Epidermal melanocyte (primary cell): ENCODE results near the gene KCNK5.

Experiments used
- DNase-seq: peaks from one replicate; pipeline ENCODE4 v3.0.0; 2011; ENCODE audit warnings: low spot score; ENCODE audit not compliant: insufficient read length

The KCNK5 gene

DNA sequence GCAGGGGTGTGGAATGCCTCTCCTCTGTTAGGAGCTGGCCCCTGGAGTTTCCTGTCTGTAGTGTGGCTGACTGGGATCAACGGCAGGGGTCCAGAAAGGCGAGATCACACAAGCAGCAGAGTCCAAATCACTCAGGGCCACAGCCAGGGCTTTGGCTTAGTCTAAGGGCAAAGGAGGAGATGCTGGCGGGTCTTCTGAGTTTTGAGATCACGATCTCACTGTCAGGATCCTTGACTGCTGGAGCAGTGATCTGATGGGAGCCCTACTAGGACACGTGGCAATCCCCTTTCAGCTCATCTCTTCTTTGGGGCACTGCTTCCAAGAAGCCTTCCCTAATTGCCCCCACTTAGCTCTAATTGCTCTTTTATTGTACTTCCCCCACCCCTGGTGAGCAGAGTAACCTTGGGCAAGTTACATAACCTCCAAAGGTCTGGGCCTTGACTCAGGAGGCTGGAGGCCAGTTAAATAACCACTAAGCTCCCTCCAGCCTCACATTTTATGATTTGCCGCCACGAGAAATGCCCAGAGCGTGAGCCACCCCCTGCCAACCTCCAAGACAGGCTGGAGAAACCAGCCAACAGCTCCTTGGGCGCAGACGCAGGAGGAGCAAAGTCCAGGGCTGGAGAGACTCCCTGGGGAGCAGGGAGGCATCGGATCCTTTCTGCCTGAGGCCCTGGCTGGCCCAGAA lies 12.0 kb downstream of the KCNK5 start:
- DNase-seq: no peak

DNA sequence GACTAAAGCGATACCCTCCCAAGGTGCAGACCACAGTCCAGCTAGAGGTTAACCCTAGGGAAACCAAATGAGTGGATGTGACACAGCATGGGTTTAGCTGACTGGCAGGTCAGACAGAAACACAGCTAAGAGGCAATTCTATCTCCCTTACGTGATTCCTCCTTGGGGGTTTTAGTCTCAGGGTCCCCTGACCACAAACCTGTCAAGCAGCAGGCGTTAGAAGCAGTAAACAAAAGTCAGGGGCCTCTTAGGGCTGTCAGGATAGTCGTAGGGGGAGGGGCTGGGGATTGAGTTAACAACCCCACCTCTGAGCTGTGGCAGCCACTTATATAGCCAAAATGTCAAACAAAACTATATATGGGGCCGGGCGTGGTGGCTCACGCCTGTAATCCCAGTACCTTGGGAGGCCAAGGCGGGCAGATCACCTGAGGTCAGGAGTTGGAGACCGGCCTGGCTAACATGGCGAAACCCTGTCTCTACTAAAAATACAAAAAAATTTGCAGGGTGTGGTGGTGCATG lies 13.6 kb downstream of the KCNK5 start:
- no peak for DNase-seq

DNA sequence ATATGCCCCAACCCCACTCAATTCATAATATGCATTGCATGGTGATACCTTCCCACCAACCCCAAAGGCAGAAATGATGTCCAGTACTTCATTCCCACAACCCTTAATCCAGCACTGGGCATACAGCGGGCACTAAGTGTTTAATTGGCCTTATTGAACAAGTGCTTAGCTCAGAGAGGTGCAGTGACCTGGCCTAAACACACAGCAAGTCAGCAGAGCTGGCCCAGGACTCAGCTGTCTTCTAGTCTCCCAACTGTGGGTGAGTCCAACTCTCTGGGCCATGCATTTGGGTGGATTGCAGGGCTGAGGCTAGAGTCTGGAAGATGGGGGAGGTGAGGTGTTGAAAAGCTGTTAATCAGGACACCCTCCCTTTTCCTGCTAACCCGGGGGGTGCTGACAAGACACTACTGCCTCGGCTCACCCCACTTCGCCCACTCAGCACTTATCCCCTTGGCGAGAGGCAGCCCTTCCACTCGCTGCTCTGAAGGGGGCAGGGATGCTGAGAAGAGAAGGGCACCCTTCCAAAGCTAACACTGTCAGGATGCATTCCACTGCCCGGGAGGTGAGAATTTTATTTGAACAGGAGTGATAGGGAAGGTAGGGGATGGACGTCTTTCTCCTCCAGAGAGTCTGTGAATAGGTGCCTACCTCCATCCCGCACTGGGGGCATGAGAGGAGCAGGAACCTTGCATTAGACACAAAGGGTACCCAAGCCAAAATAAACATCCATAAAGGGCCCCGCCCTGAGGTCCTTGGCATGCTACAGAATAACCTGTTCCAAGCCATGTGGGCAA lies 14.2 kb downstream of the KCNK5 start:
- DNase-seq: no peak

DNA sequence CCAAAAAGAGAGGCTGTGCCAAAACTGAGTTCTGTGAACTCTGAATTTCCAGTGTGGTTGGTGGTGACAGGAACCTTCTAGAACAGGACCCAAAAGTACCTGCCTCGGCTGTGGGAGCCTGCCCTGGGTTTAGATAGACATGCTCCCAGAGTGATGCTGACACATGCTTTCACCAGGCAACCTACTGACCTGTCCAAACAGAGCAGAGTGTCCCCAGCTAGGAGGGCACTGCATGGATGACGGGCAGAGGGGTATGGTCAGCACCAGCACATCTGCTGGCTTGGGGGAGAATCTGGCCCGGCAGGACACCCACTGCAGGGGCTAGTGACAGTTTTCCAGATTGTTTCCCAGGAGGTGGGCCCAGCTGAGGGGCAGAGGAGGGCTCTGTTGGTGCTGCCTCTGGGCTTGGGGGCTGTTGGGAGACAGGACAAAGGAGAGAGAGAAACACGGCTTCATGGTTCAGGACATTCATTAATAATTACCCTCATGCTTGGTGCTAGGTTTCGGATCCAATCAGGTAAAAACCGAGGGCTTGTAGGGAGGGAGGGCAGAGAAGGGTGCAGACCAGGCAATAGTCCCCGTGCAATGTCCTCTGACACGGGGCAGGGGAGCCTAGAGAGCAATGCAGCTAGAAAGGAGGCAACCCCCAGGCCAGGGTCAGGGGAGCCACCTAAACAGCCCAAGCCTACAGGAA lies 15.0 kb downstream of the KCNK5 start:
- DNase-seq: no peak

DNA sequence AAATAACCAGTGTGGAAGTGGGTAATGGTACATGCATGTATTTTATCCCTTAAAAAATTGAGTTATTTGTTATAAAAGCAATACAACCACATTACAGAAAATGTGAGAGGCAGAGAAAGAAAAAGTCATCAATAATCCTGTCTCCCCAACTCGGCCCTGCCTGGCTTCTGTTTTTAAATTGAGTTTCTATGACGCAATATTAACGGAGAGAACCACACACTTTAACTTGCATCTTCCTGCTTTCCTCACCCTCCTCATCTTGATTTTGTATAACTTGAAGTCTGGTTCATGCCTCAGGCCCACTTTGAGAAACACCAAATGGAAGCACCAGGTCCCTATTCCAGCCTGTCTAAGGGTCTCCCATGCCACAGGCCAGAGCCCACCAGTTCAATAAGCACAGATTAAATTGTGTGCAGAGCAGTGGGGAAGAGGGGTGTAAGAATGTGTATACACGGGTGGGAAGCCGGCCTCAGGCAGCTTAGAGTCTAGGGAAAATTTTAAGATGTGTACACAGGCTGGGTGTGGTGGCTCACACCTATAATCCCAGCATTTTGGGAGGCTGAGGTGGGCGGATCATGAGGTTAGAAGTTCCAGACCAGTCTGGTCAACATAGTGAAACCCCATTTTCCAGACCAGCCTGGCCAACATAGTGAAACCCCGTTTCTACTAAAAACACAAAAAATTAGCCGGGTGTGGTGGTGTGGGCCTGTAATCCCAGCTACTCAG lies 15.9 kb downstream of the KCNK5 start:
- DNase-seq: no peak

DNA sequence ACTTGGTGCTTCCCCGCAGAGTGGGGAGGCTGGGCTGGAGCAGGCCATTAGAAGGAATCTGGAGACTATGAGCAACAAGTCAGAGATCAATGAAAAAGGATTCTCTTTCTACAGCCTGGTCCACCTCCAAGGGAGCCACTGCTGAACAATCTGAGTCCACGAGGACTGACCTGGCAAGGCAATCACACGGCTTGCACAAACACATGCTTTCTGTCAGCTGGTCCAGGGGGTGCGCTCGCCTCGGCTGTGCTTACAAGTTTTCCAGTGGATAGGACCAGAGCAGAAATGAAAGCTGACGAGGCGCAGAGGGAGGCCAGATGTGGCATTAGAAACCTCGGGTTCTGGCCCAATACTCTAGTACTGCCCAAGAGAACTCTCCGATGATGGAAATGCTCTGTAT lies 18.1 kb downstream of the KCNK5 start:
- no peak for DNase-seq

DNA sequence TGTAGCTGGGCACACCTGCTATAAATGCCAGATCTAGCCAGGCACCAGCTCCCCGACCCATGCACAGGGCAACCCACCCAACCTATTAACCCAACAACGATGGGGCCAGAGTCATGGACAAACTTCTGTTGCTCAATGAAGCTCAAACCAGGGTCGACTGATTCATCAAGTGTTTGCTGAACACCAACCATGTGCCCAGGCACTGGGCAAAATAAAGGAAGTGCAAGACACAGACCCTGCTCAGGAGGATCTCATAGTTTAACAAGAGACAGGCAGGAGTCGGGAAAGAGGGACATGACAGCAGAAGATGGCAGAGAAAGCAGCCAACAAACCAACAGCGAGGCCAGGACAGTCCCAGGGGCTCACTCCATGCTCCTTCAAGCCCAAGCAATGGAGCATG lies 18.8 kb downstream of the KCNK5 start:
- no peak for DNase-seq

DNA sequence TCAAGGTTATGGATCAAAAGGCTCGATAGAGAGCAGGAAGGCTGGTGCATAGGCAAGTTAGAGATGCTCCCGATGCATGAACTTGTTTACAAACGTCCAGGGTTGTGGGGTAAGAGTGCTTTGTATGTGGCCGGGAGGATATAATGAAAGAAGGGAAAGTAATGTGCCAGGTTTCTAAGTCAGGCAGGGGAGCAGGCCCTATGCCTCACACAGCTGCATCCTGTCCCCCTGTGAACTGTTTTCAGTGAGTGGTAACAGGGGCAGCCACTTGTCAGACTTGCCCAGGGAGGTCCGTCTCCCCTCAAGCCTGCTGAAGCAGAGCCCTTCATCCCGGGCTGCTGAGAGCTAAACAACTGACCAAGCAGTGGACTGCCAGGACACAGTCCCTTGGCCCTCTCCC lies 19.4 kb downstream of the KCNK5 start:
- DNase-seq: no peak

DNA sequence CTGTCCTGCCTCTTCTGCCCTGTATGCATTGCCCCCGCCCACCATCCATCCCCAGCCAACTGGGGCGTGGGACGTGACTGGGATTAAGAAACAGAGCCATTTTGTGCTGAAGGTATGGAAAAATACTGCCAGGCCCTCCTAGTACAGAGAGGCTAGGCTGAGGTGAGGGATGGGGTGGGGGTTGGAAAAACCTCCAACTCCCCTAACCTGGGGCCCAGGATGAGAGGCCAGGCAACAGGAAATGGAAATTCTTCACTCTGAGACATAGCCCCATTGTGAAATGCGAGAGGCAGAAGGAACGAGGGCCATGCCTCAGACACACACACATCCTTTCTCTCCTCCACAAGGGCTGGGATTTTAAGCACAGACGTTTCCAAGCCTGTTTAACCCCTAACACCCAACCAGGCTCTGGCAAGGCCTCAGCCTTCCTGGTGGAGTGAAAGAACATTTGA lies 19.9 kb downstream of the KCNK5 start:
- DNase-seq: no peak

DNA sequence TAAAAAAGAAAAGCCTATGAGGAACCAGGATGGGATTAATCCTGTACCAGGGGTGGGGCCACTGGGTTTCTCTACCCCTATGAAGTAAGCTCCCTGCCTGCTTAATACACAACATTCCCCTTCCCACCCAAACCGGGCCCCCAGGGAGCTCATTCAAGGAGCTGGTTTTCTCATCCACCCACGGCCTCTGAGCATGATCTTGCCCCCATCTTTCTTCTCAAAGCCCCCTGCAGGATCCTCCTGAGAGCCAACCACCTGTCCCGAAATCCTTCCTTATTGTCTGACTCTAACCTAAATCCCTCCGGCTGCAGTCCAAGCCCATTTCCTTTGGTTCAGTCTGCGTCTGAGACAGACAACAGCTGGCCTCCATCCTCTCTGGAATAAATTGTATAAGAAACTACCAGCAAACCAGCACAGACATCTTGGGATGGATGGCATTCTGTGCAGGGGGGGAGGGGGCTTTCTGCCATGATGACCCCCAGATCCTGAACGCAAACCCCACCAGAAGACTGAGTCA lies 21.0 kb downstream of the KCNK5 start:
- DNase-seq: no peak

DNA sequence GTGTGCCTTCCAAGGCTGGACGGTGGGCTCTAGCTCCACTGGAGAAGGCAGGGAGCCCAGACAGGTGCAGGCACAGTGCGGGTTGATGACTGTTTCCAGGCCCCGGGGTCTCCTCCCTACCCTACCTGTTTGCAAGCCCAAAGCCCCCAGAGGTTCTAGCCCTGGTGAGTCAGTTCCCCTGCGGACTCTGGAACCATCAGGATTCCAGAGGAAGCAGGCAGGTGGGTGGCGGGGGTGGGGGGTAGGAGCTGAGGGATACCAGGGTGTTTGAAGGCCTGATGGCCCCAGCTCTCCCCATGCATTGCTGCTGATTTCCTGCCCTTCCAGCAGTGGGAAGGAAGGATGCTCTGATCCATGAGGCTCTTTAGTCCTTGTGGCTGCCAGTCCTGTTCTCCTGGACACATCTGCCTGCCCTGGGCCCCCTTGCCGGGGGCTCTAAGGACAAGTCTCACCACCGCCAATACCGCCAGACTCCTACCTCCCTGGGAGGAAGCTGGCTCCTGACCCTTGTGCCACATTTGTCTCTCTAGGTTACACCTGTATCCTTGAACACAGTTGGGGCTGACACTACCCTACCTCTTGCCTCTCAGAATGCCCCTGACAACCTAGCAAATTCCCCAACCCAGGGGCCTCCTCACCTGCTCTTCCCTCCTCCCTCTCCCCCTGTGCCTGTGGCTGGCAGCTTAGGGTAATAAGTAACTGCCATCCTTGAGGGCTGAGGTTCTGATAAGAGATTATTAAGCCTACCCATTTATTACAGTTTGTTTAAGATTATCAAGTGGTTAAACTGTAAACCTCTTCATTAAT lies 21.7 kb downstream of the KCNK5 start:
- DNase-seq: no peak

DNA sequence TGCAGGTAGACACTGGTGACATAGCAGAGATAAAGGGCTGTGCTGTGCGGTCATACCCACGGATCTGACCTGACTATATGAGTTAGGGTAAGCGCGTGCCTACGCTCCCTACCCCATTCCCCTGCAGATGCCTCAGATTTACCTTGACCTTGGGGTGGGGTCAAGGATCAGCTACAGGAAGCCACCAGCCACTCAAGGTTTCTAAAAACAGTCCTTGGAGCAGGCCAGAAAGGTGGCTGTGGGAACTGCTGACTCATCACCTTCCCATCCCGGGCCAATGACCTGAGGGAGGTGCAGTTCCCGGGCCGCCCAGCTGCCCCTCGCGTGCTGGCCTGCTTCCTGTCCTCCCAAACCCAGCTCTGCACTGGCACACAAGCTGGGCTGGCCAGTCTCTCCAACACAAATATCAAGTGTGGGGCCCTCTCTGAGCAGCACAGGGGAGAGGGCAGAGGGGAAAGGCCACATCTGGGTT lies 23.0 kb downstream of the KCNK5 start:
- DNase-seq: no peak

DNA sequence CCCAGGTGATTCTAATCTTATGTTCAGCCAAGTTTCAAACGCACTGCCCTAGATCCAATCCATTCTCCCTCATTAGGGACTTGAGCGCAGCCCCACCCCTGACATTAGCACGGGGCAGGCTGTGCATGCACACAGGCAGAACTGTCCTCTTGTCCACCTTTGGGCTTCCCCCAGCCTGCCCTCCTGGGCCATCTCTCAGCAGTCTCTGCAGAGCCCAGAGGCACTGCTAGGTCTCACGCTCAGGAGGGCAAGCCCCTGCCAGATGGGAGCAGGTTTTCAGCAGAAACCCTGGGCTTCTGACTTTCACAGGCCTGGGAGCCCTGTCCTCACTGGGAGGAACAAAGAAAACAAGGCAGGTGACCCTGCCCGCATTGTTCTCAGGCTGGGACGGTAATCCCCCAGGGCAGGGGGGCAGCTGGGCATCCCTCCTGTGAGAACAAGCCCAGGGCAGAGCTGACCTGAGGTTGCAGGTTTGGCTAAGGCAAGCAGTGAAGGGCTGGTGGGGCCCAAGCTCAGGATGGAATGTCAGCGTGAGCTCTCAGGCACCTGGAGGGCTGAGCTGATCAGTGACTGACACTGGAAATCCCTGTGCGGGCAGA lies 24.5 kb downstream of the KCNK5 start:
- DNase-seq: no peak

DNA sequence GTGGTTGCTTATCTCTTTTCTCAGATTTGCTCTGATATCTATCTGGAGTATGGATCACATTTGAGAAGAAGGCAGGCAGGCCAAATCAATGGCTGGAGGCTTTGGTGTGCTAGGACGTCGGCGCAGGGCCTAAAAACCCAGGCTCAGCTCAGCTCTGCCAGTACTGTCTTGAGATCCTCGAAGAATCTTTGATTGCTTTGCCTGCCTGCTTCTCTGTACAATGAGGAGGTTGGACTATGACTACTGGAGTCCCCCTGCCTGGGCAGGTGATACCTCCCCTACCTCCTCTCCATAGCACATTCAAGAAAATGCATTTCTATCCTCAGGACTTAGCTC lies 25.1 kb downstream of the KCNK5 start:
- DNase-seq: no peak

DNA sequence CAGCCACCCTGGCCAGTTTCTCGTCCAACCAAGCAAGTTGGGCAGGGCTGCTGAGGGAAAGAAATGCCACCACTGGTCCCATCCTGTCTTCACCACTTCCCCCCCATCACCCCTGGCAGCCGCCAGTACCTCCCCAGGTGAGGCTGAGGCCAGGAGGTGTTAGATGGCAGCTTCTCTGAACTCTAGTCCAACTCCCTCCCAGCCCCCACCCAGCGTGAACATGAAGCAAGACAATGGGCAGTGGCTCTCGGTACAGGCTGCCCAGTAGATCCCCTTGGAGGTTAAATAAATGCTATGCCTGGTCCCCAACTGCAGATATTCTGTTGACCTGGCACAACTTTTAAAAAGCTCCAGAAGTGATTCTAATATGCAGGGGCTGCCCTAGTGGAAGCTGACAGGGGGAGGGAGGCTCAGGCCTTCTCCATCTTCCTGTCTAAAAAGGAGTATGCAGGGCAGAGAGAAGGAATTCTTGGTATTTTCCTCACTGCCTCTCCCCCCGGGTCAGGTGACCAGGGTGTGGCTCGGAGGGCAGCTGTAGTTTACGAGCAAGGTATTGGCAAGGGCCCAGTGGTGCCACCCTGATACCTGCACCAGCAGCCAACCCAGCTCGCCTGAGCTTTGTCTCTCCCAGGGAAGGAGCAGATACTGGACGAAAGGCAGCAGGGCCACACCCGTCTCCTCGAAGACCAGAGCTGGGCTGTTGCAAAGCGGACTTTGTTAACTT lies 25.7 kb downstream of the KCNK5 start:
- DNase-seq: no peak

DNA sequence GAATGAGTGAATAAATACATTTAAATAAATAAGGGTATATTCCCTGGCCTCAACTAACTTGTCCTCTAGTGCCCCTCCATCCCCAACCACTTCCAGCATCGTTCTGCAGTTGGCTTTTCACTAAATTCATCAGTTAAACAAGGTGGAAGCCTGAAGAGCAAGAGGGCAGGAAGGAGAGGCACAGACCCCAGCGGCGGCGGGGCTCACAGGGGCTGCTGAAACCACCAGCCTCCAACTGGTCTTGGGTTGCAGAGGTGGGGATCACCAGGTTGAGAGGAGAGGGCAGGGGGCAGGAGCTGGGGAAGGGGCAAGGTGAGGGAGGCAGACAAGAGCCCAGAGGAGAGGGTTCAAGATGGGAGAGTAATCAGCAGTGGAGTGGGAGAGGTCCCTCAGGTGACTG lies 27.1 kb downstream of the KCNK5 start:
- no peak for DNase-seq

DNA sequence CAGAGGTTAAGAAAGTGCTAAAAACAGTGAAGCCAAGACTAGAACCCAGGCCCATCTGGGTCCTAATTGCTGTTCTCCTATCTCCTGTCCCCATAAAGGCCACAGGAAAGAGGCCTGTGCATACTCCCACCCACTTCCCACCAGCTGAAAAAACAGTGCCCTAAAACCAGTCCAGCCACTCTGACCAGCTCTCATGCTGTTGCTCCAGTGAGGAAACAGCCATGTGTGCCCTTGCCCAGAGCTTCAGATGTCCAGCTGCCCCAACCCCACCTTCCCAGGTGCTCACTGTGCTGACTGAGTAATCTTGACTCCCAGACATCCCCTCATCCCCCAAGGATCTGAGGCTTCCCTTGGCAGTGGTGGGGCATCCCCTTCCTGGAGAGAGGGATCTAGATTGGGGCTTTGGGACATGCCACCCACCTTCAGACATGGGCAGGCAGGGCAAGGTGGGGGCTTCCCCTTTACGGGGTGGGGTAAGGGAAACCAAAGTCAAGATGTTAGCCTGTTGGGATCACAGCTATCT lies 28.7 kb downstream of the KCNK5 start:
- no peak for DNase-seq

DNA sequence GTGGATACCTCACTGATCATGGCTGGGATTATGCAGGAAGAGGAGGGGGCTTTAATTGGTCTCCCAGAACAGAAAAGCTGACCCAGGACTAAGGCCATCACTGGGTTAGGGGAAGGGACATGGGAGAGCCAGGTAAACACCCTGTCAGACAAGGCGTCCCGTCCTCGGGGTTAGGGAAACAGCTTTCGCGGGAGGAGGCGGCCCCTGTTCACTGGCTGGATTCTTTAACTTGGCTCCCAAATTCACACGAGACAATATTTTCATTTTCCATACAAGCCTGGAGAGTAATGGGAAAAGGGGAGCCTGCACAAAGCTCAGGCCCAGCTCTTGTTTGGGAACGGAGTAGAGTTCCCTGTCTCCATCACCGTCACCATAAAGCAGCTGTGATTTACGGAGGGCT lies 29.3 kb downstream of the KCNK5 start:
- DNase-seq: no peak
